Endothelial cell of umbilical vein (primary cell): ENCODE results near the gene CCDC116.

Source experiments
- CTCF ChIP-seq, 2 donors: IDR thresholded peaks; 1 replicate in 1 of 2; 2 replicates in 1 of 2; pipeline ENCODE4 v1.5.1; 2011; ENCODE audit warnings: low read length in 2 of 2, mild to moderate bottlenecking in 2 of 2, moderate library complexity in 2 of 2, control low read depth in 1 of 2, inconsistent platforms in 1 of 2, low read depth in 1 of 2; ENCODE audit not compliant: insufficient read depth in 1 of 2; ENCODE audit errors: extremely low read depth in 1 of 2
- EZH2 ChIP-seq: IDR thresholded peaks from 2 replicates; pipeline ENCODE4 v1.6.1; 2012; ENCODE audit warnings: borderline replicate concordance, low read depth, mild to moderate bottlenecking, moderate library complexity, low read length, inconsistent platforms; ENCODE audit not compliant: severe bottlenecking
- FOS ChIP-seq: IDR thresholded peaks from 2 replicates; pipeline ENCODE4 v1.6.1; 2011; ENCODE audit warnings: mild to moderate bottlenecking, low read length, moderate library complexity, borderline replicate concordance; ENCODE audit not compliant: insufficient read depth
- JUN ChIP-seq: IDR thresholded peaks from 2 replicates; pipeline ENCODE4 v1.6.1; 2011; ENCODE audit warnings: borderline replicate concordance, low read depth; ENCODE audit not compliant: insufficient read length, insufficient read depth
- MAX ChIP-seq: IDR thresholded peaks from 2 replicates; pipeline ENCODE4 v1.6.1; 2011; ENCODE audit not compliant: insufficient read depth, insufficient read length
- POLR2A ChIP-seq: IDR thresholded peaks from 2 replicates; pipeline ENCODE4 v1.6.1; 2012; ENCODE audit warnings: low read depth, mild to moderate bottlenecking, control low read depth, low read length
- POLR2AphosphoS5 ChIP-seq: IDR thresholded peaks from 2 replicates; pipeline ENCODE4 v1.6.1; 2012; ENCODE audit warnings: low read depth, mild to moderate bottlenecking, control low read depth, low read length, moderate library complexity; ENCODE audit not compliant: insufficient read depth

GRCh38 chr22:21631025-21631424, 1.5 kb upstream of the CCDC116 start:
- TF ChIP-seq POLR2A (no peak), CTCF (IDR thresholded peaks at IDR 0.05; ENCODE audit: extremely low read depth in 1 of 2, insufficient read depth in 1 of 2, low read depth in 1 of 2, low read length in 2 of 2) (no peak), JUN (no peak), EZH2 (no peak), MAX (no peak), FOS (no peak), POLR2AphosphoS5 (no peak)
